GM19328 (cell line): ENCODE data around the gene MECR.
A peak's percentile ranks its signal among the peaks of the same experiment; 100 is the strongest.

Experiments
- ATAC-seq: cut with Tn5 transposase; IDR thresholded peaks from one replicate; pipeline ENCODE4 v1.9.1; 2021; ENCODE audit warnings: mild to moderate bottlenecking, moderate library complexity; ENCODE audit not compliant: unreplicated experiment

The MECR gene, protein sequence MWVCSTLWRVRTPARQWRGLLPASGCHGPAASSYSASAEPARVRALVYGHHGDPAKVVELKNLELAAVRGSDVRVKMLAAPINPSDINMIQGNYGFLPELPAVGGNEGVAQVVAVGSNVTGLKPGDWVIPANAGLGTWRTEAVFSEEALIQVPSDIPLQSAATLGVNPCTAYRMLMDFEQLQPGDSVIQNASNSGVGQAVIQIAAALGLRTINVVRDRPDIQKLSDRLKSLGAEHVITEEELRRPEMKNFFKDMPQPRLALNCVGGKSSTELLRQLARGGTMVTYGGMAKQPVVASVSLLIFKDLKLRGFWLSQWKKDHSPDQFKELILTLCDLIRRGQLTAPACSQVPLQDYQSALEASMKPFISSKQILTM

DNA sequence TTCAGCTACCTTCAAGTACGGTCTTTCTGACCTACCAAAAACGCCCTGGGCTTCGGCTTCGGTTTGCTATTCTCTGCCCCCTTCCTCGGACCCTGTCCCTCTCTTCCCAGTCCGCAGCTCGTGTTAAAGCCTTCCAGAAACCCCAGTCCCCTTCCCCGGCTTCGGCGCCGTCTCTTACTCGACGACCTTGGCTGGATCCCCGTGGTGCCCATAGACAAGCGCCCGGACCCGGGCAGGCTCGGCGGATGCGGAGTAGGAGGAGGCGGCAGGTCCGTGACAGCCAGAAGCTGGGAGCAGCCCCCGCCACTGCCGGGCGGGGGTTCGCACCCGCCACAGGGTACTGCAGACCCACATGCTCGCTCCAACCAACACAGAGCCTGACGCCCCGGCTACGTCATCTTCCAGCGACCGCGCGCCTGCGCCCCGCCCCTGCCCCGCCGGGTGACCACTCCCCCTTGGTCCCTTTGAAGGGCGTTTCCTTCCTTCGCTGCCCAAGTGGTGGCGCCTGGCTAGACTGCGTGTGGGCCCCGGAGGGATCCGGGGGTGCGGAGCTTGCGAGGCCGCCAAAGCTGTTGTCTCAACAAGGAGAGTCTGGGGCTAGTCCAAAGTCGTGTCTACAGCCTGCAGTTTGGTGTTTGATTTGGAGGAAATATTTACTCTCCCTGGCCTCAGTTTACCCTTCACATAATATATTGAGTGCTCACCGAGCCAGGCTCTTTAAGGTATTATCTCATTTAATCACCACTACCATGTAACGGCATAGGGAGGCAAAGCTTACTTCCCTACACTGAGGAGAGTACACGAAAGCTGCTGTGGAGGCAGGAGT, at the start of gene MECR:
TSS of gene MECR (minus strand) at position 382 of the 826 bp plus-strand sequence. CDS start at position 354, 28 bp downstream.
- ATAC-seq = peak; percentile 78

DNA sequence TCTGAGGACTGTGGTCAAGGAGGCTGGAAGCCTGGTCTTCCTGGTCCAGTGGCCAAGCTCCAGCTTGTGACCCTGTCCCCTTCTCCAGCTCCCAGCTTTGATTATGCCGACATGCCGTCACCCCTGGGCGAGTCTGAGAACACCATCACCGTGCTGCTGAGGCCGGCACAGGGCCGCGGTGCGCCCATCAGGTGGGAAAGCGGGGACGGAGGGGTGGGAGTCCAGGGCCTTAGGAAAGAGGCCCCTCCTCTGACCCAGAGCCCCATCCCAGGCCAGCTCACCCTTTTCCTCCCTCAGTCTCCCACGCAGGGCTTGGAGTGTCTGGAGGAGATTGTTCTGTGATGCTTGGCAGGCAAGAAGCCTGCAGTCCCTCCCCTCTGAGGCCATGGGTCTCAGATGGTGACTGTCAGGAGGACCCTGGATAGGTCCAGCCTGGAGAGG, 49.2 kb upstream of the MECR start:
- no peak for ATAC-seq

DNA sequence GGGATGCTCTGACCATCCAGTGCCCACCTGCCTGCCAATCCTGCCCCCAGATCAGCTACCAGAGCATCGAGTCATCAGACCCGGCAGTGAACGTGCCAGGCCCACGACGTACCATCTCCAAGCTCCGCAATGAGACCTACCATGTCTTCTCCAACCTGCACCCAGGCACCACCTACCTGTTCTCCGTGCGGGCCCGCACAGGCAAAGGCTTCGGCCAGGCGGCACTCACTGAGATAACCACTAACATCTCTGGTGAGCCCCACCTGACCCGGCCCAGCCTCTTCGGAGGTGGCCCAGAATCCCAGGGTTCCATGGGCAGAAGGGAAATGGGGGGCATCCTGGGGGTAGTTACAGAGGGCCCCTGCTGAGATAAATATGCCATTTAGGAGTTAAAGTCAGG, 48.7 kb upstream of the MECR start:
- no peak for ATAC-seq

DNA sequence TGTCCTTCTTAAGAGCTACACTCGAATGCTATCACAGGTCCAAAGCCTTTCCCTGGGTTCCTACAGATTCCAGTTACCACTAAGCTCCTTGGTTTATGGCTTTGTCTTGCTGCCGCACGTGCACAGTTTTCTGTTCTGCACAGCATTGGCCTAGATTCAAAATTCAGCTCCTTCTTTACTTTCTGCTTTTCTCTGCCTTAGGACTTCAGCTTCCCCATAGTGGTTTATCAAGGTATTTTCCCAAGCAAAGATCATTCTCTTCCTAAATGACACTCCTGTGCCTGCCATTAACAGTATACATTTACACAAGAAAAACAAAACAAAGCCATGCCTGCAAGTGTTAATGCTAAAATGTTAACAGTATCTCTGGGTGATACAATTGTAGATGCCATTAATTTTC, 47.4 kb upstream of the MECR start:
- no peak for ATAC-seq

DNA sequence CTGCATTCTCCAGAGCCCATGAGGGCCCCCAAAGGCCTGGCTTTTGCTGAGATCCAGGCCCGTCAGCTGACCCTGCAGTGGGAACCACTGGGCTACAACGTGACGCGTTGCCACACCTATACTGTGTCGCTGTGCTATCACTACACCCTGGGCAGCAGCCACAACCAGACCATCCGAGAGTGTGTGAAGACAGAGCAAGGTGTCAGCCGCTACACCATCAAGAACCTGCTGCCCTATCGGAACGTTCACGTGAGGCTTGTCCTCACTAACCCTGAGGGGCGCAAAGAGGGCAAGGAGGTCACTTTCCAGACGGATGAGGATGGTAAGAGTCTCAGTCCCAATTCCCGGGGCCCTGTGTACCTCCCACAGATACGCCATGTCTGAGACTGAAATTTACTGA, 44.7 kb upstream of the MECR start:
- ATAC-seq = no peak

DNA sequence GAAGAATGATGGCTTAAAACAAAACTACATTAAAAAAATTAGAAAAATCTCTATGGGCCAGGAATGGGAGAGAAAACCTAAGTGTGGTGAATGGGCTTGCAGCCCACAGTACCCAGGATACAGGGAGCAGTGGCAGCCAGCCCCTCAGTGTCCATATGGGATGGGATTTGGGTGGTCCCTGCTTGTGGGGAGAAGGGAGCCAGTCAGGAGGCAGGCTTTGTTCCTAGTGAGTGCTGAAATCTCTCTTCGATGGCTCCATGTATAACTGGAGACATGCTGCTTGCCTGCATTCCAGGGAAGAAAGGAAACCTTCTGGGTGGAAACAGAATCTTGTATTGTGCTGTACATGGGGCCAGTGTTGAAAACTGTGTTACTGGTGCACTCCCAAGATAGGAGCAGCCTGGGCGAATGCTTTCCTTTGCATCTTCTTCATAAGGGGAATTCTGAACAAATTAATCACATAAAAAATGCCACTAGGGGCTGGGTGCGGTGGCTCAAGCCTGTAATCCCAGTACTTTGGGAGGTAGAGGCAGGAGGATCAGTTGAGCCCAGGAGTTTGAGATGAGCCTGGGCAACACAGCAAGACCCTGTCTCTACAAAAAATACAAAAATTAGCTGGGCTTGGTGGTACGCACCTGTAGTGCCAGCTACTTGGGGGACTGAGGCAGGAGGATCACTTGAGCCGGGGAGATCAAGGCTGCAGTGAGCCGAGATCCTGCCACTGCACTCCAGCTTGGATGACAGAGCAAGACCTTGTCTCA, 41.6 kb upstream of the MECR start:
- ATAC-seq = no peak

DNA sequence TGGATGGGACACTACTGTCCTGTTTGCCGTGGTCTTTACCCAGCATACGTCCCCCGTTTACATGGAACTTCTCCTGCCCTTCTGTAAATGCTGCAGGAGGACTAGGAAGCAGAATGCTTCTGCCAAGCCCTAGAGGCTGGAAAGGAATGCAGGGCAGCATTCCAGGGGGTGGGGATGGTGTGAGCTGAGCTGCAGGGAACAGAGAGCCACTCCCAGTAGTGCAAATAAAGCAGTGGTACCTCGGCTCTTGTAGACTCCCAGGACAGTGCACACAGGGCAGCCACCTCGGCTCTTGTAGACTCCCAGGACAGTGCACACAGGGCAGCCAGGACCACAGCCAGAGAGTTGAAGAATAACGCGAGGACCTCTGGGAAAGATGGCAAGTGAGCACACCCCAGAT, 41.0 kb upstream of the MECR start:
- no peak for ATAC-seq

DNA sequence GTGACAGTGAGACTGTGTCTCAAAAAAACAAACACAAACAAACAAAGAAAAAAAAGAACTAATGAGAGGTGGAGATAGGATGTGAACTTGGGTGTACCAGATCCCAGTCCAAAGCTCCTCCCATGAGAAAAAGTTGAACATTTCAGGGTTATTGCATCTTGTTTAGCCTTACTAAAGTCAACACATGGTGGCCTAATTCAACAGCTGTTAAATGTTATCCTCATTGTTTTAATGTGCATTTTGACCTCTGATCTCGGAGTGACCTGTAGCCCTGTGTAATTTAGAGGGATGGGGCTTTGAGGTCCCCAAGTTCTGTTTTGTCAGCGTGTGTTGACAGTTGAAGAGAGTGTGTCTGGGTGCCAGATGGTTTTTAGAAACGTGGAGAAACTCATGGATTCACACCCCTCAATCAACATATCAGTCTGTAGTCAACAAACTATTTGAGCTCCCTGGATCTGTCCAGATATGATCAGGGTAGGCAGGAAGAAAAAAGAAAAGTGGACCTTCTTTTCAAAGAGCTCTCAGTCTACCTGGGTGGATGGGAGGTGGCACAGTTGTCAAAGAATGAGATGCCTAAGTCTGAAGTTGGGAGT, 40.3 kb upstream of the MECR start:
- no peak for ATAC-seq

DNA sequence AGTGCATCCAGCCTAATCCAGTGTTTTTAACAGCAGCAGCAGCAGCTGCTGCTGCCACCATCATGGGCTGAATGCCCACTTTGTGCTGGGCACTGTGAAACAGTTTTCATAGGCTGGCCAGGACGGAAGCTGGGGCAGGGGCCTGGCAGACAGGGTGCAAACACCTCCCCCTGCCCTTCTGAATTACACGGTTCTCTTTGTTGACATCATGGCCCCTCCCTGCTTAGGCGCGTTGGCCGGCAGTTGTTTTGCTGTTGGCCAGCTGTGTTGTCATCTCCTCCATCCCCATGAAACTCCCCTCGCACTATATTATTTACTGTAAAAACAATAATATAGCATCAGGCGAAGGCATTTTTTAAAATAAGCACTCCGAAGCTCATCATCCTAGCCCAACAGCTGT, 38.6 kb upstream of the MECR start:
- no peak for ATAC-seq

DNA sequence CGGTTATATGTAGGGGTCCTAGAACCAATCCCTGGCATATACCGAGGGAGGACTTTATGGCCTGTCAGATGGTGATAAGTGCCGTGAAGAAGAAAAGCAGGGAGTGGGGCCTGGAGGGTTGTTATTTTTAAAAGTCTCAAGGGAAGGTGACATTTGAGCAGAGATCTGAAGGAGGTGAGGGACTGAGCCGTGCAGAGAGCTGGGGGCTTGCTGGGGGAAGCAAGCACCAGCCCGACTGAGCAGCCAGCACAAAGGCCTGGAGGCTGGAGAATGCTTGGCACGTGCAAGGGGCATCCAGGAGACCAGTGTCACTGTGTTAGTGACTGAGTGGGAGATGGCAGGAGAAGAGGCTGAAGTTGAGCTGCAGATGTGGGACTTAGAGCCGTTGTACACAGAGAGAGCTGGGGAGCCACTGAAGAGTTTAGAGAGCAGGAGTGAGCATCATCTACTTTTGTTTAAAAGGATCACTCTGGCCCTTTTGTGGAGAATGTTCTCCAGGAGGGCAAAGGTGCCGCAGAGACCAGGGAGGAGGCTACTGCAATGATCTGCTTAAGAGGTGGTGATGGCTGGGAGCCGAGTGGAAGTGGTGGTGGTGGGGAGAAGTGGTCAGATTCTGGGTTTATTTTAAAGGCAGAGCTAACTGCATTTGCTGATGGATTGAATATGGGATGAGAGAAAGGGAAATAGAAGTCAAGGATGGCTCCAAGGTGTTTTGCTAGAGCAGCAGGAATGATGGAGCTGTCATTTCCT, 36.8 kb upstream of the MECR start:
- no peak for ATAC-seq

DNA sequence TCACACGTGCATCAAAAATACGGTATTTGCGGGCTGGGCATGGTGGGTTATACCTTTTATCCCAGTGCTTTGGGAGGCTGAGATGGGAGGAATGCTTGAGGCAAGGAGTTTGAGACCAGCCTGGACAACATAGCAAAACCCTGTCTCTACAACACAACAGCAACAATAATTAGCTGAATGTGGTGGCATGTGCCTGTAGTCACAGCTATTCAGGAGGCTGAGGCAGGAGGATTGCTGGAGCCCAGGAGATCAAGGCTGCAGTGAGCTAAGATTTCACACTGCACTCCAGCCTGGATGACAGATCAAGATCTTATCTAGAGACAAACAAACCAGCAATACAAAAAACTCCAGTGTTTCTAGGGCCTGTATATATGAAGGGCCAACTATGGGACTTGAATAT, 36.2 kb upstream of the MECR start:
- ATAC-seq = no peak

DNA sequence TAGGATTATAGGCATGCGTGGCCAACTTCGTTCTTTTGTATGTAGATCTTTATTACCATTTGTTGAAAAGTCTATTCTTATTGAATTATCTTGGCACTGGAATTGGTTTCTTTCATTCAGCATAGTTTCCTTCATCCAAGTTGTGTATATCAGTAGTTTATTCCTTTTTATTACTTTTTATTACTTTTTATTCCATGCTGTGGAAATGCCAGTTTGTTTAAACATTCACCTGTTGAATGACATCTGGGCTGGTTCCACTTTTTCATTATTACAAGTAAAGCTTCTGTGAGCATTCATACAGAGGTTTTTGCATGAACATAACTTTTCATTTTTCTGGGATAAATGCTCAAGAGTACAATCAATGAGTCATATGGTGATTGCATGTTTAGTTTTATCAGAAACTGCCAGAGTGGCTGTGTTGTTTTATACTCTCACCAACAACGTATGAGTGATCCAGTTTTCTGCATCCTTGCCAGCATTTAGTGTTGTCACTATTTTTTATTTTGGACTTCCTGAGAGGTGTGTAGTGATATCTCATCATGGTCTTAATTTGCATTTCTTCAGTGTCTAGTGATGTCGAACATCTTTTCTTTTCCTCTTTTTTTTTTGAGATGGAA, 34.1 kb upstream of the MECR start:
- no peak for ATAC-seq

DNA sequence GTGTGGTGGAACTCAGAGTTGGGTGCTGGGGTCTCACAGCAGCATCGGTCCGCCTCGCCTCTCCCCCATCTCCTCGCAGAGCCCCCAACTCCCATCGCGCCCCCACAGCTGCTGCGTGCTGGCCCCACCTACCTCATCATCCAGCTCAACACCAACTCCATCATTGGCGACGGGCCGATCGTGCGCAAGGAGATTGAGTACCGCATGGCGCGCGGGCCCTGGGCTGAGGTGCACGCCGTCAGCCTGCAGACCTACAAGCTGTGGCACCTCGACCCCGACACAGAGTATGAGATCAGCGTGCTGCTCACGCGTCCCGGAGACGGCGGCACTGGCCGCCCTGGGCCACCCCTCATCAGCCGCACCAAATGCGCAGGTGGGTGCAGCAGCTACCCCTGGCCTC, 29.8 kb upstream of the MECR start:
- ATAC-seq = no peak

DNA sequence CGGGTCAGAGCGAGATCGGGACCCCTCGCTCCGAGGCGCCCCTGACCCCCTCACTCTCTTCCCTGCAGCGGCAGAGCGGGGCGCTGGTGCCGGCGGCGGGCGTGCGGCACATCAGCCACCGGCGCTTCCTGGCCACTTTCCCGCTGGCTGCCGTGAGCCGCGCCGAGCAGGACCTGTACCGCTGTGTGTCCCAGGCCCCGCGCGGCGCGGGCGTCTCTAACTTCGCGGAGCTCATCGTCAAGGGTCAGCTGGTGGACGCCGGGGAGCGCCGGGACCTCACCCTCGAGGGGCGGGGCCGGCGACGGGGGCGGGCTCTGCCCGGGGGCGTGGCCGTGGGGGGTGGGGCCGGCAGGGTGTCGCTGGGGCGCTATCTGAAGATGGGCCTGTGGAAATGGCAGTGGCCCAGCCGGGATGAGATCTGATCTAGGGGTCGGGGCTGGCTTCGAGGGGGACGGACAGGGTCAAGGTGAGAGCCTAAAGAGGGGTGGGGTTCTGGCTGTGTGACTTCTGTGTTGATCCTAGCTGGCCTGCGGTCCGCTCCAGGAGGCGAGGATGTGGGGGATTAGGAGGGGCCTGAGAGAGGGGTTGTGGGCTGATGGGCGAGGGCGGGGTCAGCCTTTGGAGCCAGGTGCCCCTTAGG, 29.2 kb upstream of the MECR start:
- no peak for ATAC-seq

DNA sequence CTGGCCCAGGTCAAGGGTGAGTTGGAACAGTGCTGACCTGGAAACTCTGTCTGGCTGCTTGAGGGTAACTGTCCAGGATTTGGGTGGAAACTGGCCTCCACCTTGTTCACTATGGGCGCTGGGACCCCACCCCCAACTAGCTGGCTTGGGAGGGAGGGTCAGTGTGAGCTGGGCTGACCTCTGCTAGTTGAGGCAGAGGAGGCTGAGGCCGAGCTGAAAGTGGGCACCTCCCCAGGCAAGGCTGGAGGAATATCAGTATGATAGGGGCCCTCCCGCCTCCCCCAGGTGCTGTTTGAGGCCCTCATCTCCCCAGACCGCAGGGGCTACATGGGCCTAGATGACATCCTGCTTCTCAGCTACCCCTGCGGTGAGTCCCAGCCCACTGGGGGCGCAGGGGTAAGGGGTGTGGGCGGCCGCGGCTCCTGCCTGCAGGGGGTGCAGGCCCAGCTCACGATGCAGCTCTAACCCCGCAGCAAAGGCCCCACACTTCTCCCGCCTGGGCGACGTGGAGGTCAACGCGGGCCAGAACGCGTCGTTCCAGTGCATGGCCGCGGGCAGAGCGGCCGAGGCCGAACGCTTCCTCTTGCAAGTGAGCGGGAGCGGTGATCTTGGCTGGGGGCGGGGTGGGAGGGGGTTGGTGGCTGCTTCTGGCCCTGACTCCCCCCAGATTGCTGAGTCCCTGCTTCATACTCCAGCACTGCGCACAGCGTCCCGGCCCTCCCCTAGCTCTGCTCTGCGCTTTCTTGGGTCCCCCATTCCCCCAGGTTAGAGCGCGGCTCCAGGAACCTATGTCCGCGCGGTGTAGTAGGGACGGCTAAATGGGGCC, 28.5 kb upstream of the MECR start:
- no peak for ATAC-seq

DNA sequence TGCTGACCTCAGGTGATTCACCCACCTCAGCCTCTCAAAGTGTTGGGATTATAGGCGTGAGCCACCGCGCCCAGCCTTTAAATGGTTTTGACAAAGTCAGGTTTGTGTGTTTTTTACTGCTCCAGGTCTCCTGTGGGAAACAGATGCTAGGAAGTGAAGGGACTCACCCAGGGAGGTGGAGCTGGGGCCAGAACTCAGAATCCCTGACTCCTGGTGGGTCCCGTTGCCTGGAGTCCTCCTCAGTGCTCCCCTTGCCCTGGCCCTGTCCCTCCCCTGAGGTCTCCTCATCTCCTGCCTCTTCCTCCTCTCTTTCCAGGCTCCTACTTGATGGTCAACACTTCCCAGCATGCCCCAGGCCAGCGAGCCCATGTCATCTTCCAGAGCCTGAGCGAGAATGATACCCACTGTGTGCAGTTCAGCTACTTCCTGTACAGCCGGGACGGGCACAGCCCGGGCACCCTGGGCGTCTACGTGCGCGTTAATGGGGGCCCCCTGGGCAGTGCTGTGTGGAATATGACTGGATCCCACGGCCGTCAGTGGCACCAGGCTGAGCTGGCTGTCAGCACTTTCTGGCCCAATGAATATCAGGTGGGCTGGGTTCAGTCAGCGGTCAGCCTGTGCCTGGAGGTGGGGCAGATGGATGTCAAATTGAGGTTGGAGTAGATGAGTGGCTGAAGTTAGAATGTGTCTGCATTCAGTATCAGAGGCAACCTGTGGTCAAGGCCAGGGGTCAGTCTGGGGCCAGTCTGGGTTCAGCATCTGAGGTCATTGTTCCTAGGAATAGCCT, 27.6 kb upstream of the MECR start:
- no peak for ATAC-seq

DNA sequence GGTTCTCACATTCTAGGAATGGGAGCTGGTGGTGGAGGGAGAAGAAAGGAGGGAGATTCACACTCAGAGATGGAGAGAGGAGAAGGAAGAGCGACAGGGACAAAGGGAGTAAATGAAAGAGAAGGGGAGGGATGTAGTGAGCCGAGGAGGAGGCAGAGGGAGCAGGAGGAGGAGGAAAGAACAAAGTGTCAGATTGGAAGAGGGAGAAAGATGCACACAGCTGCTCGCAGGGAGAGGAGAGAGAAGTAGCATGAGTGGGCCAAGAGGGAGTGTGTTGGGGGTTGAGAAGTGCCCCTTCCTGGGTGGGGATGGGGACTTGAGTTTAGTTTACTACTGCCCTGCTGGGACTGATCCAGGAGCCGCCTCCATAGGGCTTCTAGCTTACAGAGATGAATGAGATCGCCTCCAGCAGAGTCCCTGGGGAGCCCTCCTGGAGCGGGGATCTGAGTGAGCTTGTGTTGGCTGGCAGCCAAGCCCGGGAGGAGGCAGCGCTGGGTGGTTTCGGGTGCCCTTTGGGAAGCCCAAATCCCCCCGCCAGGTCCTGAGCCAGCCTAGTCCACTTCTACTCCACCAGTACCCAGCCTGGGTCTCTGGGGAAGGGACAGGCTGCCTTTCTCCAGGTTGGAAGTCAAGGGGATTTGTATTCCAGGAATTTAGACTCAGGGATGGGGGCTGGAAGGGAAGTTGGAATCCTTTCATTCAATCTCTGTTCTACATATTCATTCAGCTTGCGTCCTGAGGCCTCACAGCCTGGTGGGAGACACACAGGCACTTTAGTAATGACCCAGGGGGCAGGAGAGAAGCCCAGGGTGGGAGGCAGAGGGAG, 26.5 kb upstream of the MECR start:
- no peak for ATAC-seq
